ENCODE results near the gene METTL15.

DNA sequence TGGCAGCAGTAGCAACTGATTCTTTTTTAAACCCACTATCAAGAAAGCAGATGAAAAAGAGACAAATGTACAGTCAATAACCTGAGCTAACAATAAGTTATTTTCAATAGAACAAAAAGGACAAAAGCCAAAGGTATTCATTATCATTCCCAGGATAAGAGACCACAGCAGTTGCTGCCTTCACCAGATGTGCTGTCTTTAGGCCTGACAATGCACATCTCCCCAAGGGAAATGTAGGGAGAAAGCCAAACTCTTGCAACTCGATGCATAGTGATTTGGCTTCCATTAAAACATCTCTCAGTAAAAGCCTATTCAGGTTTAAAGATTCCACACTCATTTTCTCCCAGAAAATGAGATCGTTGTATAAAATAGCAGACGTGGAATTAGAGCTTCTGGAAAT, 210.7 kb downstream of the METTL15 start:
- TF ChIP-seq, protein P1, sequence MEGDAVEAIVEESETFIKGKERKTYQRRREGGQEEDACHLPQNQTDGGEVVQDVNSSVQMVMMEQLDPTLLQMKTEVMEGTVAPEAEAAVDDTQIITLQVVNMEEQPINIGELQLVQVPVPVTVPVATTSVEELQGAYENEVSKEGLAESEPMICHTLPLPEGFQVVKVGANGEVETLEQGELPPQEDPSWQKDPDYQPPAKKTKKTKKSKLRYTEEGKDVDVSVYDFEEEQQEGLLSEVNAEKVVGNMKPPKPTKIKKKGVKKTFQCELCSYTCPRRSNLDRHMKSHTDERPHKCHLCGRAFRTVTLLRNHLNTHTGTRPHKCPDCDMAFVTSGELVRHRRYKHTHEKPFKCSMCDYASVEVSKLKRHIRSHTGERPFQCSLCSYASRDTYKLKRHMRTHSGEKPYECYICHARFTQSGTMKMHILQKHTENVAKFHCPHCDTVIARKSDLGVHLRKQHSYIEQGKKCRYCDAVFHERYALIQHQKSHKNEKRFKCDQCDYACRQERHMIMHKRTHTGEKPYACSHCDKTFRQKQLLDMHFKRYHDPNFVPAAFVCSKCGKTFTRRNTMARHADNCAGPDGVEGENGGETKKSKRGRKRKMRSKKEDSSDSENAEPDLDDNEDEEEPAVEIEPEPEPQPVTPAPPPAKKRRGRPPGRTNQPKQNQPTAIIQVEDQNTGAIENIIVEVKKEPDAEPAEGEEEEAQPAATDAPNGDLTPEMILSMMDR (conservative IDR thresholded peaks at IDR 0.05 in 1 of 2, IDR thresholded peaks at IDR 0.05 in 1 of 2; ENCODE audit: extremely low read depth in 1 of 2, insufficient read depth in 1 of 2, low read depth in 1 of 2, low read length in 2 of 2) = no peak
- no peak for TF ChIP-seq EZH2 (IDR thresholded peaks at IDR 0.05; ENCODE audit: borderline replicate concordance, low read length)
